NOMO-1 treated with DMSO at 0.1 percent for 48 hours (cell line): ENCODE data around the gene MAML3.
A peak's percentile ranks its signal among the peaks of the same experiment; 100 is the strongest.
"Not testable (repeated sequence)": the region's sequence is repeated elsewhere in the genome, so short reads cannot be mapped to it uniquely, and the experiment has no call there.

Experiments used
- DNase-seq: peaks from one replicate; lab custom pipeline; 2025; ENCODE audit not compliant: unreplicated experiment; lab: John Stamatoyannopoulos, UW

The MAML3 gene

GRCh38 chr4:139700568-139700967, 453.4 kb downstream of the MAML3 start:
- no peak for DNase-seq

- DNase-seq = not testable (repeated sequence)
Measured at GRCh38 chr4:139698167-139698925, 455.6 kb downstream of the MAML3 start.

- DNase-seq = no peak
Measured at GRCh38 chr4:139696491-139696890, 457.5 kb downstream of the MAML3 start.

GRCh38 chr4:139694522-139695107, 459.4 kb downstream of the MAML3 start:
- DNase-seq = no peak

- peak; percentile 48 for DNase-seq
Measured at GRCh38 chr4:139692309-139693012, 461.5 kb downstream of the MAML3 start.

- DNase-seq = no peak
Measured at GRCh38 chr4:139690419-139690818, 463.6 kb downstream of the MAML3 start.

GRCh38 chr4:139689093-139689722, 464.8 kb downstream of the MAML3 start:
- no peak for DNase-seq

- no peak for DNase-seq
Measured at GRCh38 chr4:139686988-139687387, 467.0 kb downstream of the MAML3 start.

GRCh38 chr4:139686130-139686529, 467.9 kb downstream of the MAML3 start:
- no peak for DNase-seq

GRCh38 chr4:139685180-139685579, 468.8 kb downstream of the MAML3 start:
- no peak for DNase-seq

- DNase-seq = no peak
Measured at GRCh38 chr4:139684351-139684750, 469.6 kb downstream of the MAML3 start.

- no peak for DNase-seq
Measured at GRCh38 chr4:139682741-139683151, 471.2 kb downstream of the MAML3 start.

- no peak for DNase-seq
Measured at GRCh38 chr4:139682309-139682708, 471.7 kb downstream of the MAML3 start.

- DNase-seq = no peak
Measured at GRCh38 chr4:139676913-139677585, 476.9 kb downstream of the MAML3 start.

- no peak for DNase-seq
Measured at GRCh38 chr4:139676365-139676764, 477.6 kb downstream of the MAML3 start.

- peak; percentile 64 for DNase-seq
Measured at GRCh38 chr4:139675651-139676050, 478.3 kb downstream of the MAML3 start.

- peak; percentile 99 for DNase-seq
Measured at GRCh38 chr4:139674875-139675550, 479.0 kb downstream of the MAML3 start.

- no peak for DNase-seq
Measured at GRCh38 chr4:139672732-139673131, 481.3 kb downstream of the MAML3 start.

GRCh38 chr4:139672215-139672614, 481.8 kb downstream of the MAML3 start:
- DNase-seq = no peak

GRCh38 chr4:139670775-139671174, 483.2 kb downstream of the MAML3 start:
- no peak for DNase-seq
